GM12878 (cell line): ENCODE measurements around the gene BRSK2. TPM values are rescaled to one million over a fixed set of nuclear protein-coding genes. Genes with fewer than 3 reads are reported as not detected.

Source experiments
- ATAC-seq: fragments of 200-7000 bp; cut with Tn5 transposase; 3 replicates; pipeline ENCODE4 v1.9.1; 2020; ENCODE audit warnings: mild to moderate bottlenecking, moderate library complexity
- BruUV-seq: library from RNA; stranded (reverse); fragments of 400-500 nt; replicated peaks from 2 replicates; lab custom pipeline; 2021; lab: Mats Ljungman, UMichigan
- CTCF ChIA-PET: fragments of 300-600 bp; sonication (Branson Sonifier 250); formaldehyde crosslinking; extraction: SDS; loops from one replicate; lab custom pipeline; 2021; ENCODE audit warnings: inconsistent platforms; lab: Yijun Ruan, JAX
- POLR2A ChIA-PET: fragments of 350-600 bp; formaldehyde crosslinking; extraction: SDS; loops from one replicate; lab custom pipeline; 2021; ENCODE audit warnings: inconsistent platforms; lab: Charles Lee
- RAD21 ChIA-PET: fragments of 300-600 bp; sonication (Branson Sonifier 250); formaldehyde crosslinking; loops from one replicate; lab custom pipeline; 2023; ENCODE audit warnings: antibody characterized with exemption; ENCODE audit not compliant: unreplicated experiment; lab: Charles Lee
- SMC1A ChIA-PET: fragments of 300-600 bp; sonication (Branson Sonifier 250); formaldehyde crosslinking; loops from one replicate; lab custom pipeline; 2023; ENCODE audit not compliant: unreplicated experiment, uncharacterized antibody; lab: Charles Lee
- DNase-seq: peaks from one replicate; pipeline ENCODE4 v3.0.0-alpha.2; 2011; ENCODE audit warnings: low read depth, low spot score
- FAIRE-seq: peaks from 3 replicates; lab custom pipeline; 2011; peaks lifted over from hg19 to GRCh38; lab: Jason Lieb, UNC
- H2AFZ ChIP-seq: 2 replicates; pipeline ENCODE4 v1.6.0; 2011; ENCODE audit warnings: low read depth, low read length, control low read depth; ENCODE audit not compliant: control insufficient read depth
- H3K27ac ChIP-seq: 2 replicates; pipeline ENCODE4 v1.5.1; 2011; ENCODE audit warnings: control low read depth; ENCODE audit not compliant: control insufficient read depth, insufficient read depth
- H3K27me3 ChIP-seq, 2 experiments: replicated peaks in 1 of 2; 2 replicates each; pipeline versions ENCODE4 v1.6.0 to v1.6.1; 2011; ENCODE audit warnings: low read length in 1 of 2; ENCODE audit not compliant: control insufficient read depth in 2 of 2, insufficient read depth in 2 of 2
- H3K36me3 ChIP-seq, 2 experiments: 2 replicates each; pipeline ENCODE4 v1.5.1; 2011; ENCODE audit warnings: low read length in 1 of 2; ENCODE audit not compliant: control insufficient read depth in 2 of 2, insufficient read depth in 2 of 2
- H3K4me1 ChIP-seq: 2 replicates; pipeline ENCODE4 v1.6.1; 2011; ENCODE audit warnings: mild to moderate bottlenecking, low read length, moderate library complexity, mixed read lengths; ENCODE audit not compliant: control insufficient read depth, insufficient read depth
- H3K4me2 ChIP-seq: 2 replicates; pipeline ENCODE4 v1.6.0; 2011; ENCODE audit warnings: control low read depth; ENCODE audit not compliant: control insufficient read depth, insufficient read depth
- H3K4me3 ChIP-seq: fragments of 200-600 bp; sonication (generic); 2 replicates; pipeline ENCODE4 v1.5.1; 2016
- H3K79me2 ChIP-seq: 2 replicates; pipeline ENCODE4 v1.6.0; 2011; ENCODE audit warnings: low read length; ENCODE audit not compliant: control insufficient read depth, insufficient read depth
- H3K9ac ChIP-seq: 2 replicates; pipeline ENCODE4 v1.8.0; 2011; ENCODE audit warnings: low read length, control low read depth, mixed read lengths; ENCODE audit not compliant: control insufficient read depth, insufficient read depth
- H3K9me3 ChIP-seq: replicated peaks from 3 replicates; pipeline ENCODE4 v1.5.1; 2011; ENCODE audit warnings: mild to moderate bottlenecking, low read length; ENCODE audit not compliant: control insufficient read depth, insufficient read depth
- H4K20me1 ChIP-seq: 2 replicates; pipeline ENCODE4 v1.6.0; 2011; ENCODE audit not compliant: control insufficient read depth, insufficient read depth
- FOS ChIP-seq: IDR thresholded peaks from 3 replicates; pipeline ENCODE4 v1.6.1; 2011; ENCODE audit warnings: borderline replicate concordance; ENCODE audit not compliant: insufficient read length; ENCODE audit errors: extremely low read depth
- IKZF1 ChIP-seq: fragments of 450-650 bp; conservative IDR thresholded peaks from 2 replicates; pipeline ENCODE4 v1.6.1; 2017; ENCODE audit warnings: antibody characterized with exemption, mild to moderate bottlenecking
- MEF2A ChIP-seq: IDR thresholded peaks from 2 replicates; pipeline ENCODE4 v1.6.1; 2011; ENCODE audit warnings: low read depth, mild to moderate bottlenecking, low read length, moderate library complexity; ENCODE audit not compliant: insufficient read depth
- MYC ChIP-seq: IDR thresholded peaks from 2 replicates; pipeline ENCODE4 v1.6.1; 2011; ENCODE audit warnings: mild to moderate bottlenecking, low read length, moderate library complexity, inconsistent platforms; ENCODE audit not compliant: insufficient read depth, insufficient replicate concordance, insufficient read length, severe bottlenecking
- POLR2AphosphoS2 ChIP-seq: IDR thresholded peaks from 2 replicates; pipeline ENCODE4 v1.6.1; 2011; ENCODE audit warnings: low read depth, mild to moderate bottlenecking, low read length, improper control_type of control experiment, moderate library complexity
- RB1 ChIP-seq: fragments of 450-650 bp; formaldehyde crosslinking; IDR thresholded peaks from 2 replicates; pipeline ENCODE4 v1.6.1; 2017; ENCODE audit warnings: mild to moderate bottlenecking, borderline replicate concordance
- SMARCA5 ChIP-seq: fragments of 450-650 bp; IDR thresholded peaks from 2 replicates; pipeline ENCODE4 v1.6.1; 2017; ENCODE audit warnings: mild to moderate bottlenecking
- SPI1 ChIP-seq: IDR thresholded peaks from 2 replicates; pipeline ENCODE4 v1.6.1; 2011; ENCODE audit warnings: low read depth, mild to moderate bottlenecking, low read length, moderate library complexity, borderline replicate concordance; ENCODE audit not compliant: insufficient read depth
- WGBS: methylation state at CpG from one replicate; pipeline ENCODE4 v1.1.6; 2016; ENCODE audit warnings: low lambda C conversion rate; ENCODE audit not compliant: insufficient replicate concordance, insufficient coverage; ENCODE audit errors: missing lambda C conversion rate; 5-methylcytosine and 5-hydroxymethylcytosine counted together
- in situ Hi-C: fragments of 300-500 bp; cut with MboI; formaldehyde crosslinking; loops from 9 replicates; pipeline ENCODE4 v1.14.3; 2018; ENCODE audit warnings: mixed read lengths
- intact Hi-C: fragments of 100-400 bp; cut with micrococcal nuclease; formaldehyde crosslinking; loops from one replicate; pipeline ENCODE4 v1.14.2; 2022; ENCODE audit not compliant: unreplicated experiment
- polyA plus RNA-seq, 11 experiments: library from polyadenylated mRNA; depleted of rRNA in 4 of 11; unstranded in 6 of 11; stranded (reverse) in 5 of 11; fragments of >200 nt; fragmentation: Nextera tagmentation in 4 of 11; fragmentation: Illumina TruSeq in 1 of 11; extraction: Ambion mirVana in 4 of 11; extraction: Trizol in 1 of 11; gene quantifications; 1 replicate in 1 of 11; 2 replicates in 10 of 11; pipeline versions ENCODE4 v1.2.1 to v1.2.3, GENCODE V29; 2011 to 2016; ENCODE audit warnings: inconsistent platforms in 2 of 11, missing spikeins in 2 of 11, low read depth in 1 of 11
- total RNA-seq, 4 experiments: library from RNA; depleted of rRNA in 3 of 4; stranded (reverse); fragments of >200 nt in 3 of 4; fragmentation: Illumina TruSeq in 1 of 4; extraction: Trizol in 1 of 4; gene quantifications; 2 replicates each; pipeline versions ENCODE4 v1.2.1 to v1.2.3, GENCODE V29; 2013 to 2021
- TF ChIP-seq, protein P1 (sequence below): IDR thresholded peaks from 2 replicates; pipeline ENCODE4 v1.6.1; 2011; ENCODE audit warnings: borderline replicate concordance, low read depth, mild to moderate bottlenecking, moderate library complexity, low read length; ENCODE audit not compliant: insufficient read depth, poor library complexity, severe bottlenecking

BRSK2 gene
- total and polyA plus RNA-seq, 10 of the 15 experiments (the other 5 are each of a cell fraction or from before 2014, with no cell fraction given): 0.13 TPM; not detected in 9

GRCh38 chr11:1456176-1456575 is 66.4 kb downstream of the BRSK2 start:
- no TSS peak for BruUV-seq
- FAIRE-seq: no peak
- H3K4me2 ChIP-seq: no peak overlapping the region

More at GRCh38 chr11:1456176-1456575, 66.4 kb downstream of the BRSK2 start:
- Histone ChIP-seq H2AFZ (no peak overlapping the region), H3K36me3 (no peaks in the 10 kb centered on the region), H3K79me2 (no peaks in the 10 kb centered on the region), H3K4me3 (no peak overlapping the region), H3K9ac (no peak overlapping the region), H3K9me3 (no peaks in the 10 kb centered on the region), H3K27me3 (no peaks in the 10 kb centered on the region), H3K4me1 (no peaks in the 10 kb centered on the region), H3K27ac (no peak overlapping the region), H4K20me1 (no peaks in the 10 kb centered on the region)
- POLR2A ChIA-PET: no interaction called here
- in situ Hi-C loops (no loop called here), intact Hi-C loops (no loop called here)
- TF ChIP-seq POLR2AphosphoS2 (no peak), MEF2A (no peak), MYC (no peak), SPI1 (no peak), IKZF1 (no peak), SMARCA5 (no peak), RB1 (no peak), FOS (no peak)
- TF ChIP-seq, protein P1, sequence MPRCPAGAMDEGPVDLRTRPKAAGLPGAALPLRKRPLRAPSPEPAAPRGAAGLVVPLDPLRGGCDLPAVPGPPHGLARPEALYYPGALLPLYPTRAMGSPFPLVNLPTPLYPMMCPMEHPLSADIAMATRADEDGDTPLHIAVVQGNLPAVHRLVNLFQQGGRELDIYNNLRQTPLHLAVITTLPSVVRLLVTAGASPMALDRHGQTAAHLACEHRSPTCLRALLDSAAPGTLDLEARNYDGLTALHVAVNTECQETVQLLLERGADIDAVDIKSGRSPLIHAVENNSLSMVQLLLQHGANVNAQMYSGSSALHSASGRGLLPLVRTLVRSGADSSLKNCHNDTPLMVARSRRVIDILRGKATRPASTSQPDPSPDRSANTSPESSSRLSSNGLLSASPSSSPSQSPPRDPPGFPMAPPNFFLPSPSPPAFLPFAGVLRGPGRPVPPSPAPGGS: no peak
- 56% methylated on average over 22 of the region's 22 CpGs for WGBS
- RAD21 ChIA-PET: no interaction called here
- no peak for DNase-seq
- no peak for ATAC-seq
- SMC1A ChIA-PET: no interaction called here
- CTCF ChIA-PET: interaction anchor here (1.0 kb wide), 1 partner anchor 119 kb away, joined by 3 read pairs; no protein-coding TSS in a partner anchor
